IPS DF 19.7 (cell line): ENCODE data around the gene TM9SF3.
"Not testable (repeated sequence)": the region's sequence is repeated elsewhere in the genome, so short reads cannot be mapped to it uniquely, and the experiment has no call there.

ENCODE experiments used
- DNase-seq: peaks from one replicate; pipeline ENCODE4 v3.0.0-alpha.2; 2013; ENCODE audit warnings: low read depth, low spot score

Gene TM9SF3

DNA sequence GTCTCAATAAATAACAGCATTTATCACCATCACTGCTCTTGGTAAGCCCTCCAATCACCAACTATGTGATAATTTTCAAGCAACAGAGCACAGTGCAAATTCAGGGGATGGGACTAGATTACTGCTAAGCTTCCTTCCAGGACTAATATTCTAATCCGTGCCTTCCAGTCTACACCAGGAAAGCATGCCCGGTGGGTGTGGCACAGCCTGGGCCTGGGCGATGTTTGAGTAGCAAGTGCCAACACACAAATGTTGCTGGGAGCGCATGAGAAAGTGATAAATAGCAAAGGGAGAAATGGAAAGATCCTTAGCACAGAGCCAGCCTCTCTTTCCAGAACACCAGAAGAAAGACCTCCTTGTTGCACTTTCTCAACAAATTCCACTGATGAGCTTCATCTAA, 13.5 kb upstream of the TM9SF3 start:
- no peak for DNase-seq

DNA sequence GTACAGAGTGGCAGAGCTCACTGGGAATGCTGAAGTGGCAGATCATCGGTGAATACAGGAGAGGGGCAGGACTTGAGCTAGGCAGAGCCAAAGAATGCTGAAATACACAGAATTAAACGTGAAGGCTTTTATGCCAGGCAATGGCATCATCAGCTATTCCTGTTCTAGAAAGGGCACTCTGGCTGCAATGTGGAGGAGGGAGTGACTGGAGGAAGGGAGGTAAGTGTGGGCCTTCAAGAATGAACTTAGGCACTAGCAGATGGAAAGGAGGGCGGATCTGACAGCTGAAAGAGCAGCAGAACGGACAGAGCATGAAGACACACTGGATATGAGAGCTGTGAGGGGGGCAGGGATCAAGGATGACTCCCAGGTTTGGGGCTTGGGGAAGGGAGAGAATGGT, 12.0 kb upstream of the TM9SF3 start:
- DNase-seq, result no peak

DNA sequence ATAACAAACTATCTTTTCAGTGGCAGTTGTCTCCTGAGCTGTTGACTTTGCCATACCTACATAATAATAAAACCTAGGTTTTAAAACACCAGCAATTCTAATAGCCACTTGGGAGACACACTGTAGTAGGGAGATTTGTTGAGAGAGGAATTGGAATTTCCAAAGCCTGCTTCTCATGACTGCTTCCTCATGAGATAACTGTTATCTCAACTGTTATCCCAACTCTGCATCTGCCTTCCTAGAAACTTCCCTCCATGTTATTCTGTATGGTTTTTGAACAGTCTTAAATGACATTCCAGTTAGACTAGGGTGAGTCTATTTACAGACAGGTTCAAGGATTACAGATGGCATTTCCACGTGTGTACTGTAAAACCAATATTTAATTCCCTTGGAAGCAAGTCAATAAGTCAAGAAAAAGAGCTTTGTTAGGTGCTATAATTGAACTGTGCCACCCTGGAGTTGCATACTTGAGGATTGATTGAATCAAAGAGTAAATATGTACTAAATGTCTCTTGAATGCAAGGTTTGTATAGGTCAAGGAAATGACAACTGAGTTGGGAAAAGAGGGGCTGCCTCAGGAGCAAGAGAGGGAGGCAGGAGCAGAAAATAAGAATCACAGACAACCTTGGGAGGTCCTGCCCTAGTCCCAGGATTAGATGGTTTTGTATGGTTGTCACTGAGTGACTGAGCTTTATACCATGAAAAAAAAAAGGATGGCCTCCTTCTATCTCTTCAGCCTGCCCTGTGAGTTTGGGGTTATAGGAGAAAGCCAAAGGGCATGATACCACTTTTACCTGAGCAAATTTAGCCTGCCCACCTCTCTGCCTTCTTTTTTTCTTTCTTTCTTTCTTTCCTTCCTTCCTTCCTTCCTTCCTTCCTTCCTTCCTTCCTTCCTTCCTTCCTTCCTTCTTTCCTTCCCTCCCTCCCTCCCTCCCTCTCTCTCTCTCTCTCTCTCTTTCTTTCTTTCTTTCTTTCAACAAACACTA, 9.9 kb upstream of the TM9SF3 start:
- DNase-seq, result no peak

DNA sequence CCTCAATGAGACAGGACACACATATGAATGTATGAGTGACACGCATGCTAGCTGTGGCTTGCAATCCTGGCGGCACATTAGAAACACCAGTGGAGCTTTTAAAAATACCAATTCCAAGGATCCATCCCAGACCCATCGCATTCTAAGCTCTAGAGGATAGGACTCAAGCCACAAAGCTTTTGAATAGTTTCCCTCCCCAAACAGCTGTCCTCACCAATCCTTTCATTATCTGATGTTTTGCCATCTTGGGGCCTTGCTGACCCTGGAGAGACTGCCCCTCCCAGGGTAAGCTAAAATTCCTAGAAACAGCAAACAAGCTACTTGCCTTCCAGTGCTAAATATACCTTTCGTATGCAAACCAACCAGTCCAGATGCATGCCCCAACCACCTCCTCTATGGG, 8.9 kb upstream of the TM9SF3 start:
- DNase-seq, result no peak

DNA sequence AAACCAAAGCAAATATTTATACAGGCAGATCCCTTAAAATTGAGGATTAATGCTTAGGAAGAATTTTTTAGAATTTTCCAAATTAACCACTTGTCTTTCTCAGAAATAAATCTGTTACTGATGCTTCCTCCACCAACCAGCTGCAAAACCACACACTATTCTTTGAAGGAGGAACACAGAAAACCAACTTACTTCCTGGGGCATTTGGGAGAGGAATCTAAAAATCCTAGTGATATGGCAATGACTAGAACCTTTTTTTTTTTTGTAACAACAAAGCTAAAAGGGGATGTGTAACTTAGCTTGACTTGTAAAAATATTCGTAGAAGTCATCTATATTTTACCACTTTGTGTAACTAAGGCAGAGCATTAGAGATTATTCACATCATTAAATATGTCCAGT, 5.1 kb upstream of the TM9SF3 start:
- no peak for DNase-seq

DNA sequence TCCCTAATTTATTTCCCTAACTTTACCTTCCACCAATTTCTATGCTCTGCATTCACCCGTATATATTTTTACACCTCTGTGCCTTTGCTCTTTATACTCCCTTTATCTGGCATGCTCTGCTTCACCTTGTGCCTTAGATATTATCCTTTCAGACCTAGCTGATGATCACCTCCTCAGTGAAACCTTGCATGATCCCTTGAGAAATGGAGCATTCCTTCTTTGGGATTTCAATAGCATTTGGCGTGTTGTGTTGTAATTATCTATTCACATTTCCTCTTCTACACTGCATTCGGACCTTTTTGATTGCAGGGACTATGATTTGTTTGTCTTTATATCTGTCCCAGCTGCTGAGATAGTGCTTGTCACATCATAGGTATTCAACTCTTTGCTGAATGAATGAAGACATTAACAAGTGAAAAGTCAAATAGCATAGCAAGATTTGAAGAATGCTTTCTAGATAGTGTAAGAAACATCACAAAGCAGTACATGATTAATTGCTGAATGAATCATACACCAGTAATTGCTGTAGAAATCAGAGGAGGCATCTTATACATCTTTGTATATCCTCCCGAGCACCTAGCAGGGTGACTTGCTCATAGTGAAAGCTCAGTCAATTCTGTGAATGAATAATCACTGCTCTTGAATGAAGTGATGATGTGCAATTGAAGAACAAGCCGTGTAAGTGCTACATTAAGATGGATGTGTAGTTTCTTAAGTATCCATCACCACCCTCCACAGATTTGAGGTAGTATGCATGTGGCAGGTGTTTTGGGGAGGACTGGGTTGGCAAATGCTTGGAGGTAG, 2.0 kb upstream of the TM9SF3 start:
- DNase-seq, result no peak

DNA sequence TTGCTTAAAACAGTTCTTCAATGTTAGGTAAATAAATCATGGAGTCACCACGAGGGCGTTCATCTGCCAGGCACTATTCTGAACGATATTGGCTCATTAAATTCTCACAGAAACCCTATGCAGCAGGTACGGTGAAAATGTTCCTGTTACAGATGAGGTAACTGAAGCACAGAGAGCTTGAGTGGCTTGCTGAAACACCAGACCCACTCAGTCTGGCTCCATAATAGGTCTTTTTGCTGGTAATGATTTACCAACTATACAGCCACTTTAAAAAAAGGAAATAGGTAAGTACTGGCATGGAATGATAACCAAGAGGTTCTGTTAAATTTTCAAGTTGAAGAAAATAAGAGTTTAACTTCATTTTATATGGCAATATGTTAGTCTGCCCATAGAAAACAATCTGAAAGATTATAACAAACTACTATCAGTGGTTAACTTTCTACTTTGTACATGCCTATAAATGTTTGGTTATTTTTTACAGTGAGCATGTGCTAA, 1.3 kb upstream of the TM9SF3 start:
- no peak for DNase-seq

DNA sequence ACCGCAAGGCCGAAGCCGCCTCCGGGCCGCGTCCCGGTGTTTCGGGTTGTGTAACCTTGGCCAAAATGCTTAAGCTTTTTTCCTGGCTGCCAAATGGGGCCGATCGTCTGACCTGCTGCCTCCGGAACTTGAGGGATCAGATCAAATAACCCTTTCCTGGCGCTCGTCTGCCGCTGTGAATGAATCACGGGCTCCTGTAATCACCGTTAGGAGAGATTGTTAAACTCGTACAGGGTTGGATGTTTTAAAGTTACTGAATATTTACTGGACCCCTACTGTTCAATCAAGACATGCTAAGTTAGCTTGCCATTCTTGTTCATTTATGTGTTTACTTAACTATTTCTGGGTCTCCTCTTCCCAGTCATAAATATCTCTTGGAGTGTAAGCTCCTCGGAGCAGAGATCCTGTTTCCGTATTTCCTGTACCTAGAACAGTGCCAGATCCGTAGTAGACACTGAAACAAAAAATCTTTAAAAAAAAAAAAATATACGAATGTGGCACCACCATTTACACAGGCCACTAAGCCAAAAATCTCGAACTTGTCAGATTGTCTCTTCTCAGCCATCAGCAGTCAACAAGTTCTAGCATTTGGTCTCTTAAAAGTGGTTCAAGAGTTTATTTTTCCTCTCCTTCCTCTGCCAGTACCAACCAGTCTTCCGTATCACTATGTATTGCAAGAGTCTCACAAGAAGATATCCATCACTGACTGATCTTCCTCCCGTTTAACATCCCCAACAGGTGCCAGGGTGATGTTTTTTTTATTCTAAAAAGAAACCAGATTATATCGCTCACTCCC, 650 bp upstream of the TM9SF3 start:
- DNase-seq, result no peak

DNA sequence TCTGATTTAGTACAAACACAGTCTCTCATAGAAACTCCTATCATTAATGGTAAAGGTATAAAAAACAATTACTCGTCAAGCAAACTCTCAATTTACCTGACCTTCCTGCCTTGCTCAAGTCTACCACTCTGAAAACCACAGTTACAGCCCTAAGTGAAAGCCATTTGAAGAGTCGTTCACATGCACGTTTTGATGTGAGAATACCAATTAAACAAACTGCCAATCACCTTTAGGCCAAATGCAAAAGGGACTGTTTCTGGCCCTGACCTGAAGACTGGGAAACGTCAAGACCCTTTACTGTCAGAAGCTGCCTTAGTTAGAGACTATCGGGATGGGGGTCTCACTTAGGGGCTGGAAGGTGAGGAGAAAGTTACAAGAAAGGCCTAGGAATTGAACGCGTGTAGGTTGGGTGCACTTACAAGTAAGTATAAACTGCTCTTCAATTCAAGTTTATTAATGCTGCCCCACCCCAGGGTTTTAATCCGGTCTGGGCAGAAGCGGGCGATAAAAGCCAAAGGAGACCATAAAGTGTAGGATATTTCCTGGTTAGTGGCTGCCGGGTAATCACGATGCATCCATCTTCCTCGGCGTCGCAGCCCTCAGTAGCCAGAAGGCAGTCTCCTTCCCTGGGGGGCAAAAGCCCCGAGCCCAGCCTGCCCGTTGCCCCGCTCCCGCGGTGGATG, 935 bp downstream of the TM9SF3 start:
- DNase-seq, result no peak

DNA sequence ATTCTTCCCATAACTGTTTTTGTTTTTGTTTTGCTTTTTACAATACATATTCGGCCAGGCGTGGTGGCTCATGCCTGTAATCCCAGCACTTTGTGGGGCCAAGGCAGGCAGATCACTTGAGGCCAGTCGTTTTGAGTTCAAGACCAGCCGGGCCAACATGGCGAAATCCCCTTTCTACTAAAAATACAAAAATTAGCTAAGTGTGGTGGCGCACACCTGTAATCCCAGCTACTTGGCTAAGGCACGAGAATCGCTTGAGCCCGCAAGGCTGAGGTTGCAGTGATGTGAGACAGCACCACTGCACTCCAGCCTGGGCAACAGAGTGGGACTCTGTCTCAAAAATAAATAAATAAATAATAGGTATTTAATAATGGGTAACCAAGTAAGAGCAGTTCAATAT, 2.3 kb downstream of the TM9SF3 start:
- DNase-seq, result no peak

DNA sequence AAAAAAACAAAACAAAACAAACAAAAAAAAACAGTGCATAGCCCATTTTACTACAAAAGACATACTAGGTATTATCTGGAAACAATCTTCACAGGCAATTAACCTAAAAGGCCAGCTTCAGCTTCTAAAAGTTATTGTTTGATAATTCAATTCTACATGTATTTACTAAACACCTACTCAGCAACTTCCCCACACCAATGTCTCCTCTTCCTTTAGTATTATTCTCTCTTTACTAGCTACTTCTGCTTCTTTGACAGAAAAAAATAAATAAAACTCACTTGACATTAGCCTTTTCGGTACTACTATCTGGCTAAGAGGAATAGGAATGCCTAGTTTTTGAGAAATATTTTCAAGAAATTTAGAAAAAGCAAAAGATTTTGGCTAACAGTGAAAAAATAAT, 2.8 kb downstream of the TM9SF3 start:
- no peak for DNase-seq

DNA sequence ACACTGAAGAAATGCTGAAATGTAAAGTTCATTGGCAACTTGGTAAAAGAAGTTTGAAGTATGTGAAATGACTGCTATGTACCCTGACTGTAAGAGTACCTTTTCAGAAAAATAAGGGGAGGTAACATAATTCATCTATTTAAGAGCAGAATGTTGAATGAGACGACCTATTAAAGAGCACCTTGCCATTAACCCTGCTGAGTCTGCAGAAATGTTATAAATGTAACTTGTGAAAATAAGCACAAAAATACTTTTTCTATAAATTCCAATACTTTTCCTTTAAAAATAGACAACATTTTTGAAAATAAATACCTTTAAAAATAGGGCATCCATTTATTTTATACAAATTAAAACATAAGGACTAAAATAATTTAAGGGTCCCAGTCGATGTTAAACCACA, 7.7 kb downstream of the TM9SF3 start:
- DNase-seq, result no peak

DNA sequence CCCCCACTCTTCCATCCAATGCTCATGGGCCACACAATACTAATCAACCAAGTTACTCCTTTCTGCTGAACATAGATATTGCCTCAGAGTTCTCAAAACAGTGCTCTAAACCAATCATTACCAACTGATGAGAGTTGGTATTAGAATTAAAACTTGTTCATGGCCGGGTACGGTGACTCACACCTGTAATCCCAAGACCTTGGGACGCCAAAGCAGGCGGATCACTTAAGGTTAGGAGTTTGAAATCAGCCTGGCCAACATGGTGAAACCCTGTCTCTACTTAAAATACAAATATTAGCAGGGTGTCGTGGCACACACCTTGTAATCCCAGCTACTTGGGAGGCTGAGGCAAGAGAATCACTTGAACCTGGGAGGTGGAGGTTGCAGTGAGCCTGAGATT, 8.2 kb downstream of the TM9SF3 start:
- DNase-seq, result no peak

DNA sequence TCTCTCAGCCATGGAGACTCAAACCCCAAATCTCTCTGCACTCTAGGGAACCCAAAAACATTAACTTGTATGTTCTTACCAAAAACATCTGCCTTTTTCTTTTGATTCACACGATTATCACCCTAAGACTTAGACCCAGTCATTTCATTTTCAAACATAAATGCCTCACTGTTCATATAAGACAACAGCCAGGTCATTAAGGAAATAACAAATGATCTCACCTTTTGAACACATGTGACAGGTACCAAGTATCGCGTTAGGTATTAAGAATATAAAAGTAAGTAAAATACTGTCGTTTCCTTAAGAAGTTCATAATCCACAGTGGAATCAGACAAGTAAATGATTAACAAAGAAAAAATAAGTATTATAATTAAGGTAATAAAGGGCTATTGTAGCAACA, 8.8 kb downstream of the TM9SF3 start:
- no peak for DNase-seq

DNA sequence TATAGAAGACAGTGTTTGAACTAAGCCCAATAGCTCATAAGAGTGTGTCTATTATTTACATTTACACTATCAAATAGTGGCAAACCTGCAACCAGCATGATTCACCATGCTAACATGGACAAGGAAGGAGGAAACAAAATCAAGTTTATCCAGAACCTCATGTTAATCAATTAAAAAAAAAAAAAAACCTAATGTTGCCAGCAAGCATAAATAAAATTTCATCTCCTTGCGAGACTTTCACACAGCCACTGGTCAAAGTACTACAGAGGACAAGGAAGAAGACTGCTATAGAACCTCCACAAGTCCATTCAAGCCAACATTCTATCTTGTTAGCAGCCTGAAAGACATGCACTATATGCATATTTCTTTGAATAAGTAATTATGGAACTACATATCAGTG, 9.7 kb downstream of the TM9SF3 start:
- no peak for DNase-seq

DNA sequence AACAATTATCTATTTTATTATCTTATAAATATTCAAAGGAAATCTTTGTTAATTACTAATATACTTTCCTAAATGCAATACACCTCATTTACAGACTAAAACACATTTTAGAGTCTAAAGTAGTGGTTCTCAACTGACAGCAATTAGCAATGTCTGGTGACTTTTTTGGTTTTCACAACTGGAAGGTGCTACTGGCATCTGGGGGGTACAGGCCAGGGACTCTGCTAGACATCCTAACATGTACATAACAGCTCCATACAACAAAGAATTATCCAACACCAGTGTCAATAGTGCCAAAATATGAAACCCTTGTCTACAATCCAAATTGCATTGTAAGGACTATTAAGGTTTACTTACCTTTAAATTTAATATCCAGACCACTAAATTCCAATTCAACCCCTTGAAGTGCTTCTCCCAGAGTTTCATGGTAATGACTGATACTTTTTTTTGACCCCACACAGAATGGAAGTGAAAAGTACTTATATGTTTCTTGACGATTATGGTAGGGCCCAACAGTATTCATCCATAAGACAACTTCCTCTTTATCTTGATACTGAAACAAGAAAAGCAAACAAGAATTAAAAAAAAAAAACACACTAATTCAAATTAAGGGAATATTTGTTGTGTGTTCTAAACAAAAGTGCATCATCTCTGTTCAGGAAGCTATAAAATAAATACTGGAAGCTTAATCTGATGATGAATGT, 10.4 kb downstream of the TM9SF3 start:
- no peak for DNase-seq

DNA sequence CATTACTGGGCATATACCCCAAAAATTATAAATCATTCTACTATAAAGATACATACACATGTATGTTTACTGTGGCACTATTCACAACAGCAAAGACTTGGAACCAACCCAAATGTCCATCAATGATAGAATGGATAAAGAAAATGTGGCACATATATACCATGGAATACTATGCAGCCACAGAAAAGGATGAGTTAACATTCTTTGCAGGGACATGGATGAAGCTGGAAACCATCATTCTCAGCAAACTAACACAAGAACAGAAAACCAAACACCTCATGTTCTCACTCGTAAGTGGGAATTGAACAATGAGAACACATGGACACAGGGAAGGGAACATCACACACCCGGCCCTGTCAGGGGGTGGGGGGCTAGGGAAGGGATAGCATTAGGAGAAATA, 12.2 kb downstream of the TM9SF3 start:
- not testable (repeated sequence) for DNase-seq

DNA sequence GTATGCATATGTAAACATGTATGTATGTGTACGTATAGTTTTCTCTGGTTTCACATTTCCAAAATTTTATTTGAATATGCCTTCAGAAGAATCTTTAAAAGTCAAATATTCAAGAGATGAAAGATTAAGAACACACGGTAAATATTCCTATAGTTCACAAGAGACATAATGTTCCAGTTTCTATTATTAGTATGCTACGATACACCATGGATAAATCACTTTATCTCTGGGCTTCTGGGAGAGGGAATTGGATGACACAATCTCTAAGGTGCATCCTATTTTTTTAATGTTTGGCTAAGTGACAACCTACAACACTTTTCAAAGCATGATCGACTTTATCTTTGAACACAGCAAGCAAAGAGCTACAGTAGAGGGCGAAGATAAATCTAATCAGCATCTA, 13.8 kb downstream of the TM9SF3 start:
- DNase-seq, result no peak

DNA sequence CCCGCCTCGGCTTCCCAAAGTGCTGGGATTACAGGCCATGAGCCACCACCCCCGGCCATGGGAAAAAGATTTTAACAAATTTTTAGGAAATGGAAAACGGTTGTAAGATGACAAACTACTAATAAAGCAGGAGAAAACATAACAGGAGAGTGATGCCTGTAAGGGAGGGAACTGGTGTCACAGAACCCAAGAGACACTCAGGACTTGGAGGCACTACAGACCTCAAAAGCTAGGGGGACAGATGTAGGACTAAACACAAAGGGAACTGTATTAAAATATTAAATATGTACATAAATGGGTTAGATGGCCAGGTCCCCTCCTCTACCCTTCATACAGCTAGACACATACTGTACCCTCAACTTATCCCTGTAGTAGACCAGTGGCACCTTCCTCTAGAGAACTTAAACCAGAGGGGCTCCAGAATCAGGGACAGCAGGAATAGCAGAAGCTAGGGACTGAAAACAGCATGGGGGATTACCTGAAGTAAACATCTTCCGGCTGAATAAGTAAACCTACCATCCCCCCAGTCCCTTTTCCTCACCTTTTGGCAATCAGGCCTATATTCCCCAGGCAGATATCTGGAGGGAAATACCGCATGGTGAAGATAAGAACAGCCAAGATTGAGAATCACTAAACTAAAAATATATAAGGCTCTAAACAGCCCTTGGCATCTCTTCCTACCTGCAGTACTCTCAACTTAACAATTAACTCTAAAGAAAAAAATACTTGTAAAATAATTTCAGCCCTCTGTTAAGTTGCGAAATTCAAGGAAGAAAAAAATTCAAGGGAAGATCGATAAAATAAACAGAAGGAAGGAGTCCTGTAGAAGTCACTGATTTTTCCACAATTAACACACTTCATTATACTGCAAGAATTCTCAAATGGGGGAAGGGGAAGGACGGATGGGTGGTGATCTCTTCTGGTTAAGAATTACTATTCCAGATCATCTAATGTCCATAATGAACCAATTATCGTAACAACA, 15.5 kb downstream of the TM9SF3 start:
- DNase-seq, result no peak
